DMS153 treated with DMSO at 0.1 percent for 48 hours (cell line): Measurements from ENCODE around the gene STOM.
"Not testable (repeated sequence)": the region's sequence is repeated elsewhere in the genome, so short reads cannot be mapped to it uniquely, and the experiment has no call there.

ENCODE experiments used
- DNase-seq: peaks from one replicate; lab custom pipeline; 2025; ENCODE audit not compliant: unreplicated experiment; lab: John Stamatoyannopoulos, UW

Gene STOM

DNA sequence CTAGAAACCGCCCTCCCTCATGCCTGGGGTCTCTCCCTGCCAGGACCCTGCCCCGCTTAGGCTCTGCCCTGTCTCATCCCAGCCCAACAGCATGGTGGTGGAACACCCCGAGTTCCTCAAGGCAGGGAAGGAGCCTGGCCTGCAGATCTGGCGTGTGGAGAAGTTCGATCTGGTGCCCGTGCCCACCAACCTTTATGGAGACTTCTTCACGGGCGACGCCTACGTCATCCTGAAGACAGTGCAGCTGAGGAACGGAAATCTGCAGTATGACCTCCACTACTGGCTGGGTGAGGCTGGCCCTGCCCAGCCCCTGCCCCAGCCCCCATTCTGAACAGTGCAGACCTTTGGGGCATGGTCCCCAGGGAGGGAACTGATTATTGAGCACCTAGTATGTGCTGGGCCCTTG, 68.2 kb downstream of the STOM start:
- no peak for DNase-seq

DNA sequence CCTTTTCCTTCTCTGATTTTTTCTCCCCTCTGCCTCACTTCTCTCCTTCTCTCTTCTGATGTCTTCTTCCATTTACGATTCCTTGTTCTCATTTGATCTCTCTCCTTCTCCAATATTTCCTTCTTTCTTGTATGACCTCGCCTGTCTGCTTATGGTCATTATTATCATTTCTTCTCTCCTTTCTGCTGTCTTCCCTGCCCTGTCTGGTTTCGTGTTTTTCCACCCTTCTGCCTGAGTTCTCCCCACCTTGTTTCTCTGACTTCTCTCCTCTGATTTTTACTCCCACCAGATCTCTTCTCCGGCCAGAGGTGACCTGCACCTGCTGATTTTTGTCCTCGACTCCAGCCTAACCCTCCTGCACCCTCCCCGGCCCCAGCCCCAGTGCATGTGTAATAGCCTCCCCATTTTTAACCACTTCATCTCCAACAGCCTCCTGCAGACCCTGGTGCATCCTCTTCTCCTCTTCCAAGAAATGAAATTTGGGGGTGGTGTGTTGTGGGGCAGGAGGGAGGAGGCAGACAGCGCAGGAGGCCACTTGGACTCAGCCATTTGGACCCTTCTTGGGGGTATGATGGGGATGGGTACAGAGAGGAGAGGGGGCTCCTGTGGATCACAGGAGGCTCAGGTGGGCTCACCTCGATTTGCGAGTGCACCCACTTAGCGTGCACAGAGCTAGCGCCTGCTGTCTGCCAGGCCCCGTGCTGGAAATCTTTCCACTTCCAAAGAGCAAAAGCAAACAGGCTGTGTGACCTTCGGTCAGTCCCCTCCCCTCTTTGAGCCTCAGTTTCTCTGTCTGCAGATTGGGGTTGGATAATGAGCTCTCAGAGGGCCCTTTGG, 69.5 kb downstream of the STOM start:
- no peak for DNase-seq

DNA sequence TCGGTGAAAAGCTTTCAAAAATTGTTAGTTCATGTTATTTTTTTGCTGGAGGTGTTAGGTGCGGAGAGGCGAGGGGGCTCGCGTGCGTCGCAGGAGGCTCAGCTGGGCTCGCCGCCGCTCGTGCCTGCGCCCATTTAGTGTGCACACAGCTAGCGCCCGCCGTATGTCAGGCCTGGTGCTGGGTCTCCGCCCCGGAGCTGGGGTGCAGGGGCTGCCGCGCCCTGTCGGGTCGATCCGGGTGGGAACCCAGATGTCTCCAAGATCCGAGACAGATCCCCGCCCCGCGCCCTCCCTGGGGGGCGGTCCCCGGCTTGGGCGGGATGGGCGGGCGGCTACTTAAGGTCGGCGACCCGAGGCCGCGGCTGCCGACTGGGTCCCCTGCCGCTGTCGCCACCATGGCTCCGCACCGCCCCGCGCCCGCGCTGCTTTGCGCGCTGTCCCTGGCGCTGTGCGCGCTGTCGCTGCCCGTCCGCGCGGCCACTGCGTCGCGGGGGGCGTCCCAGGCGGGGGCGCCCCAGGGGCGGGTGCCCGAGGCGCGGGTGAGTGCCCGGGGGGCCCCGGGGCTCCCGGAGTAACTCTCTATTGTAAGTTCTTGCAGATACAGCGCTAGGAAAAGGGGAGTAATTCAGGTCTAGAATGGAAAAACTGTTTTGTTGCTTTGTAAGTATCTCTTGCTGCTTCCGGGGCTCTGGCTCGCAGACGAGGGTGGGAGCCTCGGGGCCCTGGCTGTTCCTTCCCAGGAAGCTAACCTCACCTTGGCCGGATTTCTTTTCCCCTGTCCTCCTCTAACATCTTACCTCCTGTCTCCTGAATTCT, 70.4 kb downstream of the STOM start:
- no peak for DNase-seq

DNA sequence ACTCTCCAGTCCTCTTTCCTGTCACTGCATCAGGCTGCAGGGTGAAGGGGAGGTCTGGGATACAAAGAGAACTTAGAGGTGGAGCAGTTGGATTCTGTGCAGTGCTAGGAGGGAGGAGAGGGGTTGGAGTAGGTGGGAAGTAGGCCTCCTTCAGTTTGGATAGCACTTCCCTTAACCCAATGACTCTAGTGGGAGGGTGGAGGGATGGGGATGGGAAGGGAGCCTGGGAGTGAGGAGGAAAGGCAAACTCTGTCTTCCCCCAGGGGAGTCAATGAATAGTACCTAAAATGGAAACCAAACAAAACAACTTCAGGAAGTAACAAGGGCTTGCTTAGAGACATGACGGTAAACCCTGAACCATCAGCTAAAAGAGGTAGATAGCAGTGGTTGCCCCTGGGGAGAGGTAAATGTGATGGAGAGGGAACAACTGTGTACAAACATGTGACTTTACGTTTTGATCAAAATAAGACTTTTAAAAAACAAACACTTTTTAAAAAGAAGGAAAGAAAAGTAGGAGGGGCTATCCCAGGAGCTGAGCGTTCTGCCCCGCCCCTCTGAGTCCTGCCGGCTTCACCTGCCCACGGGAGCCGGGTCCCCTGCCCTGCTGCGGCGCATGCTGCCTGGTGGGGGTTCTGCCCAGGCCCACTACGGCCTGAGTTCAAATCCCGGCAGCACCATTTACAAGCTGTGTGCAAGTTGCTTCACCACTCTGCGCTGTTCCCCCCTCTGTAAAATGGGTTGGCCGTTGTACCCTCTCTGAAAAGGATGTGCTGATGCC, 71.2 kb downstream of the STOM start:
- DNase-seq, result peak; percentile 95

DNA sequence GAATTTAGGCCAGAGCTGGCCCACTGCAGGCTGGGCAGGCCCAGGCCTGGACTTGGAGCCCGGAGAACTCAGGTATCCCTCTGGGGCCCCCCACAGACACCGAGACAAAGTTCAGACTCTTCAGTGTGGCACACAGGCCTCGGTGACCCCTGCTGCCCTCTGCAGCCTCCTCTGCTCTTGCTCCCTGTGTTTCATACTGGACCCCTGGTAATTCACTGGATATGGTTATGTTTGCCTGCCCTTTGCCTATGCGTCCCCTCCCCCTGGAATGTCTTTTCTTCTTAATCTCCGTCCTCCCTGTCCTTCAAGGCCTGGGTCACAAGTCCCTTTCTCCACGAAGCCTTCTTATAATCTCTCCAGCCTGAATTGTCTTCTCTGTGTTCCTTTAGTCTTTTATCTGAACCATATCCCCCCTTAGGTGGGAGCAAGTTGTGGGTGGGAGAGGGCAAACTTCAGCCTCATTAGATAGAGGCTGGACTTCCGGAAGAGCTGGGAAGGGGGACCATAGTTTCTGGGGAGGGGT, 72.0 kb downstream of the STOM start:
- no peak for DNase-seq

DNA sequence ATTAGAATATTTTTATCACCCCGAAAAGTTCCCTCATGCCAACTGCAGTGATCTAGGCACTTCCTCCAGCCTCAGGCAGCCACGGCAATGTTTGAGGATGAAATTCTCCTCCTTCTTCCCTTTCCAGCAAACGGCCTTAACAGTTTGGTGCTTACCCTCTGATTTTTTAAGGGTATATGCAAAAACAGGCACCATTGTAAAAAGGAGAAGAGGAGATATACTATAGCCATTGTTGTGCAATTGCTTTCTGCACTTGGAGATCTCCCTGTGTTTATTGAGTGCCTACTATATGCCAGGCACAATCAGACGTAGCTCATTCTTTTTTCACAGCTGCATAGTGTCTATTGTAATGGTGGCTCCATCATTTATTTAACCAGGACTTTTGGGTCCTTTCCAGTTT, 72.7 kb downstream of the STOM start:
- DNase-seq, result no peak

DNA sequence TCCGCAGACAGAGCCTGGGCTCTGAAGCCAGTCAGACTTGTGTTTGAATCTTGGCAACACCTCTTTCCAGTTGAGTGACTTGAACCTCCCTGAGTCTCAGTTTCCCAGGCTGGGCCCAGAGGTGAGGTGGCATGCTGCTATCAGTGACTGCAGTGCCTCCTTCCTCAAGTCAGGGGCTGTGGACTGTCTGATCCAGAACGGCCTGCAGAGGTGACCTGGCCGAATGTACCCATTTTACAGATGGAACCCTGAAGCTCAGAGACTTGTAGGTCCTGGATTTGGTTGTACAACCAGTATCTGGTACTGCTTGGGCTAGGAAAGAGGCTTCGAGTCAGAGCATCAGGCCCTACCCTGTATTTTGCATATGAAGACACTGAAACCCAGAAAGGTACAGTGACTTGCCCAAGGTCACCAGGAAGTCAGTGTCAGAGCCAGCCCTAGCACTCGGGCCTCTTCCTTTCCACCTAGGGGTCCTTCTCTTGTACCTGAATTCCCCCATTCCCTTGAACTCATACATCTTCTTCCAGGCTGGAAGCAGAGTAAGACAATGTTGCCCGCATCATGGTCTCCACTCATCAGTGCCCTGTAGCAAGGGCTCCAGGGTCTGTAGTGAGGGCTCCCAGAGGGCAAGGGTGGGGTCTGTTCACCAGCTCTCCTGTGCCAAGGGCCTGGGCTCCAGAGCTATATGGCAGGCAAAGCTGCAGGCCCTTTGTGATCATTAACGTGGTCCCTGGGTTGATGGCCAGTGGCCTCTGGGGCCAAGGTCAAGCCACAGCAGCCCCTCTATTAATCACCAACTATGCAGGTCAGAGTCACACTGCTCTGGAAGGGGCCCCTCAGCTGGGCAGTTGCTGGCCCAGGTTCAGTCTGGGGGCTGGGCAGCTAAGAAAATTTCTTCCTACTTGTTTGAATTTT, 73.6 kb downstream of the STOM start:
- DNase-seq, result no peak

DNA sequence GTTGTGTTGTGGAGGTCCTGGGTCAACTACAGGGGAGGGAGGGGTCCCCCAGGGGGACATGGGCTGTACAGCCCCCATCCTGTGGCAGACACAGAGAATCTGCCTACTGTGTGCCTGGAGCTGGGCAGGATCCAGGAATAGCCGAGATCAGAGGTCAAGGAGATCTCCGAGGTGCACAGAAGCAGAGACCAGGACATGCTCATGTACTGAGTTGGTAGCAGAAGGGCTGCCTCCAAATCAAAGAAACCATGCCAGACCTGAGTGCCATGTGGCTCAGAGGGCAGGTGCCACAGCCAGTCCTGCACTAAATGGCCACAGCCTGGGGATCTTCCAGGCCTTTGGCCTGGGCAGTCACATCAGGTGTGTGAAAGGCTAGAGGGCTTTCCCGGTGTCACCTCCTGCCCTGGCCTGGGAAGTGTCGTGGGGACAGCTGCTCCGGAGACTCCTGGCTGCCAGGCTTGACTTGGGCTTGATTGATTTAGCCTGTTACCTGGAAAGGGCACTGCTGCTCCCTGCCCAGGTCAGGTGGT, 74.3 kb downstream of the STOM start:
- DNase-seq, result no peak

DNA sequence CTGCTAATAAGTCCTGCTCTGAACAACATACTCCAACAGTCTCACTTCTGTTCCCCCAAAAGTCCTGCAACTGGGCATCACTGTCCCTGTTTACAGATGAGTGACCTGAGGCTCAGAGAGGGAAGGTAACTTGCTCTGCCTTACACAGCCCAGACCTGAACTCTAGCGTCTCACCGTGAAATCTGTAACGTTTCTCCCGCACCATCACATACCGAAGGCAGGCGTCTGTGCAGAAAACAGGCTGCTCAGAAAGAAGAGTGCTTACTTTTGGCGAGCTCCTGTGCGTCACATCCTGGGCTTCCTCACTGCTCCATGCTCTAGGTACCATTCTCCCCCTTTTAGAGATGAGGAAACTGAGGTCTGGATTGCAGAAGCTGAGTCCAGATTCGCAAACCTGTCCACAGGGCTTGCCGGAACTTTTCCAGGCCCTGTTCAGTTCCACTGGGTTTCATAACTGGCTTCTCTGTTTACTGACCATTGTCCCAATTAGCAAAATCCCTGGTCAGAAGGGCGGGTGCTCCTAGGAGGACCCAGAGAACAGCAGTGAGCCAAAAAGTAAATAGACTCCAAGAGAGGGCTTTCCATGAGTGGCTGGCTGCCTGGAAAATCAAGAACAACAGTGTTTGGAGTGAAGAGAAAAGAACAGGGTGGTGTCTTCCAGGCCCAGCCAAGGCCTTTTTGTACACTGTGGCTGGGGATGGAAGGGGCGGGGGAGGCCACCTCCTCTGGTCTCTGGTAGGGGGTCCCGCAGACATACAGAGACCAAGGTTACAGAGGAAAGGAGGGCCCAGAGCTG, 75.0 kb downstream of the STOM start:
- no peak for DNase-seq

DNA sequence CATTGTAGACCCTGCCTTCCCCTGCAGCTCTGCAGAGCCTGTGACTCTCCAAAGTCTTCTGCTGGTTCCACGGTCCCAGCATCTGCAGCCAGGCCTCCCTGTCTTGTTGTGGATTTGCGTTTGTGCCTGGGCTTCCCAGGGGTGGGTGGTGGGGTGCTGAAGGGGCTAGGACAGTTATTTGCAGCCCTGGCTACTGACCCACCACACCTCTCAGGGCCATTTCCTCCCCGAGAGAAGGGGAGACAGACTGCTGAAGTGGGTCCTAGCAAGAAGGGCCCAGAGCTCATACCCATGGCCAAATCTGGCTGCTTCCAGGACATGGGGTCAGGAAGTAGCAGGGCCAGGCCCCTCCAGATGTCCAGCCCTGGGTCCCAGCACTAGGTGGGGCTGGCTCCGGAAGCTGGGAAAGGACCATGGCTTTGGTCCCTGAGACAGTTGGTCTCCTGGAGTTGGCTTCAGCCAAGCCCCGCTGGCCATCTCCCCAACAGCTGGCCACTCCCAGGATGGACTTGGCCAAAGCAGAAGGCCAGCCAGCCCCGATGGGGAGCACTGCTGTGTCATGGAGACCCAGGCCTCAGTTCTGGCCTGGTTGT, 75.8 kb downstream of the STOM start:
- DNase-seq, result no peak

DNA sequence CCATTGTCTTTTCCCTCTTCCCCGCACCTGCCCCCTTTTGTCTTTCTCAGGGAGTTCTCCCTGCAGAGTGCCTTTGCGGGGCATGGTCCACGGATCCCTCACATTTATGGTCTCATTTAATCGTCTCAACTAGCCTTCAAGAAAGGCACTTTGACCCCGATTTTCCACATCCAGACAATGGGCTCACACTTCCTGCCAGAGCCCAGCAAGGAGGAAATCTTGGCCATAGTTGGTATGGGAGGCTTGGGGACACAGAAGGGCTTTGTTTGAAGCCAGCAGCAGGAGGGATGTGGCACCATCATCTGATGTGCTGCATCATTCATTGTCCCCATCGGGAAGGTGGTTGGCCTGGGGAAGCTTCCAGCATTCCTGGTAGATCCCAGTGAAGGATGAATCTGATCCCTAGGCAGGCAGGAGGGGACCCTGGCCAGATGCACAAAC, 77.2 kb downstream of the STOM start:
- no peak for DNase-seq

DNA sequence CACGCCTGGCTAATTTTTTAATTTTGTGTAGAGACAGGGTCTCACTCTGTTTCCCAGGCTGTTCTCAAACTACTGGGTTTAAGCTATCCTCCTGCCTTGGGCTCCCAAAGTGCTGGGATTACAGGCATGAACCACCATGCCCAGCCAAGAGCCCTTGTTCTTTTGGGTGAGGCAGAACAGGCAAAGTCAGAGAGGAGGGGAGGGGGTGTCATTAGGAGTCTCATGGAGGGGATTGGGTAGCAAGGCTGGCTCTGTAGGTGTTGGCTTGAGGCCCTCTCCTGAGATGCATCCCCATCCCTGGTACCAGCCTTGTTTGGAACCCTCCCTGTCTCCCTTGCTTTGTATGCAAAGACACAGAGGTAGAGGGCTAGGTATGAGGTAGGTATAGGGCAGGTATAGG, 78.0 kb downstream of the STOM start:
- no peak for DNase-seq

DNA sequence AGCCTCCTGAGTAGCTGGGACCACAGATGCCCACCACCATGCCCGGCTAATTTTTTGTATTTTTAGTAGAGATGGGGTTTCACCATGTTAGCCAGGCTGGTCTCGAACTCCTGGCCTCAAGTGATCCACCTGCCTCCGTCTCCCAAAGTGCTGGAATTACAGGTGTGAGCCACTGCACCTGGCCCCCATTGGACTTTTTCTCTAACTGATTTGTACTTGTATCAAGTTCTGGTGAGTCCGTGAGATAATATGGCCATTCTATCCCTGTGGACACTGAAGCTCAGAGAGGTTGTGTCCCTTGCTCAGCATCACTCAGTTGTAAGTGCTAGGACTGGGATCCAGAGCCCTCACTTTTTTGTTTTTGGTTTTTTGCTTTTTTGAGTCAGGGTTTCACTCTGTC, 78.5 kb downstream of the STOM start:
- DNase-seq, result not testable (repeated sequence)

DNA sequence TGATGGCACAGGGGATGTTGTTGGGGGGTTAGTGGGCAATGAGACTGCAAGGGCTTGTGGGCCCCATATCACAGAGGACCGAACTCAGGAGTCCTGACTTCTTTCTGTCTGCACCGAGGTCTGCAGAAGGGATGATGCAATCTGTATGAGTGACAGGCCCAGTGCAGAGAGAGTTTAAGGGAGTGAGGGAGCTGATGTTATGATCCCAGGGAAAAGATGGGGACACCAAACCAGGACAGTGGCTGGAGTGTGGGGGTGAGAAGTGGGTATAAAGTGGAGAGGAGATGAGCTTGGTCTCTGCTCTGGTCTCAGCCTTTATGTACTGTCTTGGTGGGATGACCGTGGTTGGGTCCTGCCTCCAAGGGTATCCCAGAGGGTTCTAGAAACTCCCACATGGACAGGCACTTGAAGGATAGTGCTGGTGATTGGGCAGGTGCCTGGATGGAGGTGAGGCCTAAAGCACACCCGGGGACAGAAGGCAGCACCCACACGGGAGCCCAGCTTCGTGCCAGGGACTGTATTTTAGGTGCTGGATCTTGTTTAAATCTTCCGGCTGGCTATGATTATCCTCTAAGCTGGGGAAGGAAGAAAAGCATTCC, 80.2 kb downstream of the STOM start:
- no peak for DNase-seq

DNA sequence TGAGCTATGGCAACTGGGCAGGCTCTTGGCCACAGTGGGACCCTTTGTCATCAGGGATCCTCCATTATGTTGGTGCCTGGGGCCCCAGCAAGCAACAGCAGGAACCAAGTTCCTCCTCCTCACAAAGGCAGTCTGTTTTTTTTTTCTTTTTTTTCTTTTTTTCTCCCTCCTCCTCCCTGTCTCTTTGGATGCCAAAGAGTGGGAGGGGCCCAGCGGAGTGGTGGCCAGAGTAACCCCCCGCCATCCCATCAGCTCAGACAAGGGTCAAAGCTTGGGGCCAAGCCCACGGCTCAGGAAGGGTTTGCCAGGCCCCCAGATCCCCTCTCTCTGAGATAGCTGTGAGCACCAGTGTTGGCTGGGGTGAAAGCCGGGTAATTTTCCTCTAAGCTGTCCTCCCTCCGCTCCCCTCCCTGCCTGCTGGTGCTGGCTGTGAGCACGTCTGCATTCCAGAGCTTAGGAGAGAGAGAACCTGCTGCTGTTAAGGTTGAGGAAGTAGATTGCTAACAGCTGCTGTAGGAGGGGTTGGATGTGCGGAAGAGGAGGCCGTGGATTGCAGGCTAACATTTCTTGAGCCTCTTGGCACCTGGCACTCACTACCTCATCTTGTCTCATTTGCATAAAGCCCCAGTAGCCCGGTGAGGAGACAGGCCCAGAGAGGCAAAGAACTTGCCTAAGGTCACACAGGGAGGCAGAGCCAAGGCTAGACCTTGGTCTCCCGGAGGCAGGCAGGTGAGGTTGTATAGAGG, 80.9 kb downstream of the STOM start:
- DNase-seq, result no peak
